Karpas-422 (cell line): ENCODE measurements around the gene IRF6. TPM values are rescaled to one million over a fixed set of nuclear protein-coding genes. Genes with fewer than 3 reads are reported as not detected.

Source experiments
- DNase-seq: peaks from one replicate; pipeline ENCODE4 v3.0.0-alpha.2; 2015
- H2AFZ ChIP-seq: fragments of 200-600 bp; sonication (generic); 2 replicates; pipeline ENCODE4 v1.6.1; 2014; ENCODE audit warnings: antibody characterized with exemption, low read length, mixed read lengths
- H3K27ac ChIP-seq: fragments of 200-600 bp; sonication (generic); 2 replicates; pipeline ENCODE4 v1.5.1; 2014; ENCODE audit warnings: mild to moderate bottlenecking, low read length, moderate library complexity
- H3K27me3 ChIP-seq: fragments of 200-600 bp; sonication (generic); 2 replicates; pipeline ENCODE4 v1.6.1; 2014; ENCODE audit warnings: low read length, mixed read lengths
- H3K36me3 ChIP-seq: fragments of 200-600 bp; sonication (generic); 2 replicates; pipeline ENCODE4 v1.6.1; 2014; ENCODE audit warnings: low read length, mixed read lengths; ENCODE audit not compliant: insufficient read depth
- H3K4me1 ChIP-seq: fragments of 200-600 bp; sonication (generic); 2 replicates; pipeline ENCODE4 v1.6.1; 2014; ENCODE audit warnings: mild to moderate bottlenecking, low read length, mixed read lengths
- H3K4me2 ChIP-seq: fragments of 200-600 bp; sonication (generic); 2 replicates; pipeline ENCODE4 v1.6.1; 2014; ENCODE audit warnings: low read length, low read depth, mild to moderate bottlenecking; ENCODE audit not compliant: poor library complexity, severe bottlenecking
- H3K4me3 ChIP-seq: fragments of 200-600 bp; sonication (generic); 2 replicates; pipeline ENCODE4 v1.5.1; 2014; ENCODE audit warnings: mild to moderate bottlenecking, antibody characterized with exemption, low read length, mixed read lengths
- H3K79me2 ChIP-seq: fragments of 200-600 bp; sonication (generic); 2 replicates; pipeline ENCODE4 v1.6.1; 2014; ENCODE audit warnings: mild to moderate bottlenecking, low read length, mixed read lengths
- H3K9ac ChIP-seq: fragments of 200-600 bp; sonication (generic); 2 replicates; pipeline ENCODE4 v1.6.0; 2014; ENCODE audit warnings: low read length
- H3K9me2 ChIP-seq: fragments of 200-600 bp; sonication (generic), shearing (Covaris generic); replicated peaks from 2 replicates; pipeline ENCODE4 v1.6.0; 2014; ENCODE audit warnings: mild to moderate bottlenecking, low read length, moderate library complexity; ENCODE audit not compliant: insufficient read depth
- H3K9me3 ChIP-seq: fragments of 300-700, 200-600 bp; sonication (generic); 2 replicates; pipeline ENCODE4 v1.6.1; 2014; ENCODE audit warnings: low read length, mixed read lengths
- H4K20me1 ChIP-seq: fragments of 200-600 bp; sonication (generic); 2 replicates; pipeline ENCODE4 v1.6.1; 2014; ENCODE audit warnings: mild to moderate bottlenecking, antibody characterized with exemption, low read length, low read depth; ENCODE audit not compliant: insufficient read depth
- total RNA-seq: library from RNA; depleted of rRNA; stranded (reverse); fragments of >200 nt; shearing (Covaris generic); gene quantifications from 2 replicates; pipeline ENCODE4 v1.2.3, GENCODE V29; 2014; ENCODE audit warnings: low replicate concordance; rRNA removed

Gene IRF6
- total RNA-seq, result 0.36 TPM in 1 of 2 replicates, not detected in the other

DNA sequence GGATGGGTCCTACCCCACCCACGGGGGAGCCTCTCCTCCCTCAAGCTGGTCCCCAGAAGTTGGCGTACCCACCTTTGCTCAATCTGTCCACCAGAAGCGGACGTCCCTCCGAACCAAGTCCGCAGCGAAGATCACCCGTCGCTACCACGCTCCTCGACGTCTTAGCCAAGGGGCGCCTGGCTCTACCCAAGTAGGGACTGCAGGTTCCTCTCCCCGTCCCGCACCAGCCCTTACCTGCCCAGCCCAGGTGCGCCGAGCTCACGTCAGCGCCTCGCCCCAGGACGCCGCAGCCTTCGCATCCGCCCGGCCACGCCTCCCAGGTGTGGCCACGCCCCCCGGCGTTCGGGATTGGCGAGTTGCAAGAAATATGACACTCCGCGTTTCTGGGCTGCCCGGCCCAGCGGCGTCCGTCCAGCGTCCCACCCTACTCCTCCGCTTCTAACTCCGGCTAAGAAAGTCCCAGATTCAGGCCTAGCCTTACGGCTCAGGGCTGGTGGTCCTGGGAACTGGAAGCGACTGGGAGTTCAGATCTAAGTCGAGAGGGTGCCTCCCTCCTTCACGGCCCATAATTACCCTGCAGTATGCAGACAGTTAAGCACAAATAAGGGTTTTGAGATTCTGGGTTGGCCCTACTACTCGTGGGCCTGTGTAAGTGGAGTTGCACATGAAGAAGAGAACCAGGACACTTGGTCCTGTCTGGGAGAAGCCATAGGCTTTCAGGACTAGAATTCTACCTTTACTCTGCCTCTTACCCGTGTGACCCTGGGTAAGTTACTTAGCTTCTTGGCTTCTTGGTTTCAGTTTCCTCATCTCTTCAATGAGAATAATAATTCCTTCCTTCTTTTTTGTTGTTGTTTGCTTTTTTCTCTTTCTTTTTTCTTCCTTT, at the start of gene IRF6:
Gene IRF6, minus strand, starts transcription at position 268 of the 886 bp plus-strand sequence. CDS start 4,729 bp downstream, outside the sequence.
- Histone ChIP-seq H3K4me1 (peaks cover 4% of the 10 kb centered on the region; the same call in 1 of the 2 replicates), H3K4me3 (peak within 1 kb of the TSS; percentile 13; the same call in 1 of the 2 replicates), H4K20me1 (no peaks in the 10 kb centered on the region), H3K27ac (no peak within 1 kb of the TSS), H3K36me3 (no peaks in the 10 kb centered on the region), H3K27me3 (no peaks in the 10 kb centered on the region), H3K79me2 (no peaks in the 10 kb centered on the region), H3K4me2 (peak within 1 kb of the TSS; percentile 41), H3K9me3 (no peaks in the 10 kb centered on the region), H2AFZ (peak within 1 kb of the TSS; percentile 85; the same call in 1 of the 2 replicates), H3K9me2 (no peaks in the 10 kb centered on the region), H3K9ac (0 out of 2 replicates have a peak within 1 kb of the TSS, but pooled peaks have one; percentile 21)
- peak; percentile 50 for DNase-seq

DNA sequence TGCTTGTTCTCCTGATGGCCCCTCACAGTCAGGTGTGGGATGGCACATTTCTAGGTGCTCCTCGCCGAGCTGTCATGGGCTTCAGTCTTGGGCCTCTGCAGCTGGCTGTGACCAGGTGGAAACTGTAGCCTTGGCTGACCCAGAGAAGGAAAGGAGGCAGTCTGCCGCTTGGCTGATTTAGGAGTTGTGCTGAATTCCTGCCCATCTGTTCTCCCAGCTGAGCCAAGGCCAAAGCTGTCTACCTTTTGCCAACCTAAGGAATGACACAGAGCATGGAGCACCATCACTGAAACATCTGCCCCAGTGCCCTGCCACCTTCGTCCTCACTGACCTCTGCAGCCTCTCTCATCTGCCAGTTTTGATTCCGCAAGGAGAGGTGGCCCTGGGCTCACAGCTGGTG, 49.7 kb upstream of the IRF6 start:
- Histone ChIP-seq H3K9me3 (no peaks in the 10 kb centered on the region), H3K36me3 (peaks cover 34% of the 10 kb centered on the region), H3K27ac (no peak overlapping the region), H3K4me3 (no peak overlapping the region), H3K4me2 (no peak overlapping the region), H3K4me1 (no peaks in the 10 kb centered on the region), H3K27me3 (no peaks in the 10 kb centered on the region), H3K9me2 (no peaks in the 10 kb centered on the region), H4K20me1 (no peaks in the 10 kb centered on the region), H2AFZ (no peak overlapping the region), H3K9ac (no peak overlapping the region), H3K79me2 (no peaks in the 10 kb centered on the region)
- no peak for DNase-seq

DNA sequence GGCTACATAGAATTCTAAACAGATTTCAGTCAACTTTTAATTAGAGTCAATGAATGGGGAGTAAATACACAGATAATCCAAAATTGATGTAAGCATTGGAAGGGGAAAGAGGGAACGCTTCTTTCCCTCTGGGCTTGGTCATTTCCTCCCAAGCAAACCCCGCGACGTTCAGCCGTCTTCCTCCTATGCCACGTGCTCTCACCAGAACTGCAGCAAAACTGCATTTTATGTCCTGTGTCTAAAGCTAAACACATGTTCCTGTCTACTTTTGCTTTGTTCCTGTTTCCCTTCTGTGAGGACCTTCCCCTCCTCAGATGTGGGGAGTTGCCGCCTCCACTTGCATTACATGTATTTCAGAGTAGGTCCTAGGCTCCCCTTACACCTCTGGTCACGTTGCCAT, 49.1 kb upstream of the IRF6 start:
- Histone ChIP-seq H3K9me3 (no peaks in the 10 kb centered on the region), H3K36me3 (peaks cover 37% of the 10 kb centered on the region), H2AFZ (no peak overlapping the region), H3K9ac (no peak overlapping the region), H3K27me3 (no peaks in the 10 kb centered on the region), H3K4me1 (peaks cover 3% of the 10 kb centered on the region), H4K20me1 (no peaks in the 10 kb centered on the region), H3K27ac (no peak overlapping the region), H3K4me2 (no peak overlapping the region), H3K4me3 (no peak overlapping the region), H3K9me2 (no peaks in the 10 kb centered on the region), H3K79me2 (no peaks in the 10 kb centered on the region)
- DNase-seq, result no peak

DNA sequence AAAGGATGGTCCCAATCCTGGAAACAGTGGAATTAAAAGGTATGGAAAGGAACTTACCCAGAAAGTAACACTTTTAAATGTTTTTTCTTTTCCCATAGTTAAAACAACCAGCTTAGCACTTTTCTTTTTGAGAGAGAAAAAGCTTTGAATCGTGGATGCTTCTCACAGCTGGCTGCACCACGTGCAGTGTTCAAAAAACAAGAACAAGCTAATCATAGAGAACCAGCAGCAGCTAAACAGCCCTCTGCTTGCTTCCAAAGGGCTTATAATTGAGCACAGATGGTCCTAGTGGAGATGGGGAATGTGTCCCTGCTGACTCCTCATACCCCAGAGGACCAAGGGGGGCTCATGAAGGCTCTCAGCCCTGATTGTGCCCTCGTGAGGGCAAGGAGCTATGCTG, 48.3 kb upstream of the IRF6 start:
- H3K4me3 ChIP-seq, result no peak overlapping the region
- no peak overlapping the region for H2AFZ ChIP-seq
- peaks cover 42% of the 10 kb centered on the region for H3K36me3 ChIP-seq
- no peak overlapping the region for H3K27ac ChIP-seq
- no peaks in the 10 kb centered on the region for H3K79me2 ChIP-seq
- H3K4me2 ChIP-seq, result no peak overlapping the region
- H3K9me3 ChIP-seq, result no peaks in the 10 kb centered on the region
- H3K9me2 ChIP-seq, result no peaks in the 10 kb centered on the region
- no peak overlapping the region for H3K9ac ChIP-seq
- H4K20me1 ChIP-seq, result no peaks in the 10 kb centered on the region
- DNase-seq, result no peak
- no peaks in the 10 kb centered on the region for H3K27me3 ChIP-seq
- peaks cover 4% of the 10 kb centered on the region for H3K4me1 ChIP-seq

DNA sequence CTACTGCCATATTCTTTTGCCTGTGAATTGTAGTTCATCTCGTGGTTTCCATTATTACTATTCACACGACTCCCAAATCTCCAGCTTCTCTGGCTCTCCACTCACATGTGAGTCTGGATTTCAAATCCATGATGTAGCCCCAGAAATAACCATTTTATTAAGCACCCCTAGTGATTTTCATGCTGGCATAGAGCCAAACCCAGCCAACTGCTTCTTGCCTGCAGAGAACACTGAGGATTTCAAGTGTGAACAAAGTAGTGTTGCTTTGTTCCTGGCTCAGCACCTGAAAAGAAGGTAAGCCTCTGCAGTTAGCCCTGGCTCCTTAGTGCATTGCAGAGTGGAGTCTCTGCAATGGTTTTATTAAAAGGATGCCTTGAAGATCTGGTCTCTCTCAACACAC, 47.7 kb upstream of the IRF6 start:
- H4K20me1 ChIP-seq, result no peaks in the 10 kb centered on the region
- H3K9me3 ChIP-seq, result no peaks in the 10 kb centered on the region
- no peak for DNase-seq
- H3K9me2 ChIP-seq, result no peaks in the 10 kb centered on the region
- peaks cover 2% of the 10 kb centered on the region for H3K79me2 ChIP-seq
- H2AFZ ChIP-seq, result no peak overlapping the region
- peaks cover 4% of the 10 kb centered on the region for H3K4me1 ChIP-seq
- no peak overlapping the region for H3K4me2 ChIP-seq
- peaks cover 44% of the 10 kb centered on the region for H3K36me3 ChIP-seq
- no peak overlapping the region for H3K27ac ChIP-seq
- no peak overlapping the region for H3K4me3 ChIP-seq
- H3K9ac ChIP-seq, result no peak overlapping the region
- no peaks in the 10 kb centered on the region for H3K27me3 ChIP-seq

DNA sequence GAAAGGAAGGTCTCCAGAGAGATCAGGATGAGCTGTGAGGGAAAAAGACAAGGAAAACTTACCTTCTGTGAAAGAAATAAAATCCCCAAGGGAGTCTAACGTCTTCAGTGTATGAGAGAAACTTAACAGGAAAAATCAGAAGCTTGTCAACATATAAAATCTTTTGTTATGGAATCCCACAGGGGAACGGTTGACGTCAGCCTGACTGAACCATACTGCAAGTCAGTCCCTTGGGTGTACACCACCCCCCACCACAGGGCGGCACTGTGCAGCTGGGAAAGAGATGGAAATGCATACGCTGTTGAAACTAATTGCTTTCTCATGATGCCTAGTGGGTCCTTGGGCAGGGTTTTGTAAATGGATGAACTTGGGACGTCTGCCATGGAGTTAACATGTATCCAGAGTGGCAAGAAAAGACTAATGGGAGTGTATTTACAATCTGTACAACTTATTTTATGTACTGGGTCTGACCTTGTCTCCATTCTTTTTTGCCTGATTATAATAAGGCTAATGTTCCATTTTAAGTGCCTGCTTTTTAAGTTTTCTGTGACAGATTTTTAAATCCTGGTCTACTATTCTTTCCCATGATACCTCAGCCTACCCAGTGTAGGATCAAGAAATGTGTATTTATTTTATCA, 44.5 kb upstream of the IRF6 start:
- Histone ChIP-seq H3K79me2 (peaks cover 27% of the 10 kb centered on the region), H3K36me3 (peaks cover 56% of the 10 kb centered on the region; the same call in 1 of the 2 replicates), H3K4me3 (no peak overlapping the region), H3K4me2 (no peak overlapping the region), H4K20me1 (no peaks in the 10 kb centered on the region), H3K27me3 (no peaks in the 10 kb centered on the region), H3K4me1 (peaks cover 4% of the 10 kb centered on the region), H3K9me2 (no peaks in the 10 kb centered on the region), H3K9me3 (no peaks in the 10 kb centered on the region), H2AFZ (no peak overlapping the region), H3K9ac (no peak overlapping the region), H3K27ac (no peak overlapping the region)
- peak; percentile 75 for DNase-seq

DNA sequence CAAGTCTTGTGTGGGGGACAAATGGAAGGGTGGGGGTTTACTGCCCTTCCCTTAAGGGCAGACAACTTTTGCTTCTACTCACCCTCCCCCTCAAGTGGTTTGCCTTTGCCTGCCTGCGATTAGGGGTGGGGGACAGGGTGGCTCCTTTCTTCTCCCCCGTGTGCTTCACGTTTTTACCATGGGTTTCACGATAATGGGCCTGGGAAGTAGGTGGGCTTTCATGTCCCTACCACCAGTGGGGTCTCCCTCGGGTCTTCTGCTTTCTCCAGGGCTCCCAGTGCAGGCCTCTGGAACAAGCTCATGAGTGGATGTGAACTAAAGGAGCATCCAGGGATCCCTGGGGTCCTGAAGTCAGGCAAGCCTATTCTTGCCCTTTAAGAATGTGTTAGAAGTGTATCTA, 43.4 kb upstream of the IRF6 start:
- Histone ChIP-seq H3K9me3 (no peaks in the 10 kb centered on the region), H3K4me3 (no peak overlapping the region), H3K79me2 (peaks cover 34% of the 10 kb centered on the region), H3K4me2 (no peak overlapping the region), H3K9me2 (no peaks in the 10 kb centered on the region), H4K20me1 (no peaks in the 10 kb centered on the region), H3K9ac (no peak overlapping the region), H3K27me3 (no peaks in the 10 kb centered on the region), H3K36me3 (peaks cover 60% of the 10 kb centered on the region; the same call in 1 of the 2 replicates), H3K27ac (no peak overlapping the region), H3K4me1 (peaks cover 4% of the 10 kb centered on the region), H2AFZ (no peak overlapping the region)
- DNase-seq, result no peak

DNA sequence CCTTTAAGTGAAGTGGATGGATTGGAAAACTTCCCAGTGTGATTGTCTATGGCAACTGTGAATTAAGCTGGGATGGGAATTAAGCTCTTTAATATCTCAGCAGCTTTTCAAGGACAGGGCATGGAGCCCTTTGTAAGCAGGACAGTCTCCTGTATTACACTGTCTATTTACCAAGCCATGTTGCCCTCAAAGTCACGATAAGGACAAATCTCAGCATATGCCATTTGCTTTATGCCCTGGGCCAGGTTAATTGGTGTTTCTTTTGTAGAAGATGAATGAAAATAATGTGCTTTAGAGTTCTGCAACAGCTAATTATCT, 39.4 kb upstream of the IRF6 start:
- Histone ChIP-seq H3K9me3 (no peaks in the 10 kb centered on the region), H4K20me1 (no peaks in the 10 kb centered on the region), H3K36me3 (peaks cover 59% of the 10 kb centered on the region; the same call in 1 of the 2 replicates), H3K9ac (no peak overlapping the region), H3K4me1 (peaks cover 4% of the 10 kb centered on the region), H2AFZ (no peak overlapping the region), H3K27me3 (no peaks in the 10 kb centered on the region), H3K9me2 (no peaks in the 10 kb centered on the region), H3K27ac (no peak overlapping the region), H3K79me2 (peaks cover 34% of the 10 kb centered on the region), H3K4me3 (no peak overlapping the region), H3K4me2 (no peak overlapping the region)
- no peak for DNase-seq
